ENCODE results near the gene C14orf132. TPM values are rescaled to one million over a fixed set of nuclear protein-coding genes. Genes with fewer than 3 reads are reported as not detected.

The C14orf132 gene
- total and polyA plus RNA-seq, 2 of the 4 experiments (the other 2 are of a cell fraction) = 6.3 to 13.5 TPM

- Histone ChIP-seq H3K36me3 (ENCODE audit: control insufficient read depth, insufficient read depth, low read length) (peaks cover 18% of the 10 kb centered on the region; the same call in 1 of the 2 replicates), H3K27ac (ENCODE audit: insufficient read depth, low read length) (no peak overlapping the region), H4K91ac (ENCODE audit: insufficient read depth, low read depth, low read length) (no peak overlapping the region), H3K23ac (ENCODE audit: low read depth, low read length) (no peak overlapping the region), H2AFZ (replicated peaks; ENCODE audit: low read length, poor library complexity) (no peak overlapping the region), H3K9me3 (ENCODE audit: control insufficient read depth, insufficient read depth, low read length) (no peaks in the 10 kb centered on the region), H3K4me1 (ENCODE audit: control insufficient read depth, insufficient read depth, low read length) (no peaks in the 10 kb centered on the region), H3K4me2 (ENCODE audit: low read depth, low read length) (no peak overlapping the region), H4K8ac (ENCODE audit: low read depth in 2 of 2, low read length in 2 of 2) (no peak overlapping the region), H2BK15ac (ENCODE audit: low read depth, low read length) (no peak overlapping the region), H3K18ac (ENCODE audit: low read depth, low read length) (no peak overlapping the region), H2BK20ac (ENCODE audit: low read depth, low read length) (no peak overlapping the region), H2BK5ac (ENCODE audit: low read depth, low read length, poor library complexity, severe bottlenecking) (no peak overlapping the region), H3K56ac (ENCODE audit: extremely low read depth, insufficient read depth, low read length) (no peak overlapping the region), H3K14ac (replicated peaks; ENCODE audit: low read depth, low read length) (no peak overlapping the region), H3K9ac (ENCODE audit: low read depth, low read length) (no peak overlapping the region), H3K27me3 (ENCODE audit: control insufficient read depth, insufficient read depth, low read length) (no peaks in the 10 kb centered on the region), H4K5ac (ENCODE audit: low read depth, low read length) (no peak overlapping the region), H3K79me1 (ENCODE audit: low read depth in 1 of 2, low read length in 2 of 2) (peaks cover 17 to 53% of the 10 kb centered on the region in 2 experiments), H3K4ac (ENCODE audit: low read depth, low read length) (no peak overlapping the region), H2BK120ac (ENCODE audit: low read depth, low read length) (no peak overlapping the region), H3K9me1 (ENCODE audit: insufficient read depth, low read length) (peaks cover 23% of the 10 kb centered on the region), H4K20me1 (ENCODE audit: insufficient read depth, low read length) (peaks cover 40% of the 10 kb centered on the region), H2AK9ac (replicated peaks; ENCODE audit: low read depth, low read length, poor library complexity) (no peak overlapping the region), H3K4me3 (ENCODE audit: insufficient read depth, low read depth, low read length) (no peak overlapping the region), H2AK5ac (ENCODE audit: low read depth, low read length) (no peak overlapping the region)
- ATAC-seq (ENCODE audit: low read depth) = no peak
- in situ Hi-C loops (cut with MboI; ENCODE audit: low sequenced_read_pairs) = no loop called here
- dilution Hi-C loops (cut with HindIII; ENCODE audit: low sequenced_read_pairs, unreplicated experiment) = no loop called here
- ChIA-PET CTCF (interaction anchor here (0.9 to 1.5 kb wide), 2 partner anchors 13 to 29 kb away, joined by 3 read pairs; no protein-coding TSS in a partner anchor), POLR2A (ENCODE audit: unreplicated experiment) (no interaction called here)
- TF ChIP-seq MAFK (IDR thresholded peaks at IDR 0.05; ENCODE audit: low read depth, low read length) (no peak), NFE2L2 (IDR thresholded peaks at IDR 0.05; ENCODE audit: low read depth, low read length) (no peak), RFX5 (IDR thresholded peaks at IDR 0.05; ENCODE audit: low read depth, low read length) (no peak), MAZ (IDR thresholded peaks at IDR 0.05; ENCODE audit: borderline replicate concordance, low read depth, low read length) (no peak), MXI1 (IDR thresholded peaks at IDR 0.05; ENCODE audit: borderline replicate concordance, low read depth, low read length) (no peak)
- TF ChIP-seq, protein P1, sequence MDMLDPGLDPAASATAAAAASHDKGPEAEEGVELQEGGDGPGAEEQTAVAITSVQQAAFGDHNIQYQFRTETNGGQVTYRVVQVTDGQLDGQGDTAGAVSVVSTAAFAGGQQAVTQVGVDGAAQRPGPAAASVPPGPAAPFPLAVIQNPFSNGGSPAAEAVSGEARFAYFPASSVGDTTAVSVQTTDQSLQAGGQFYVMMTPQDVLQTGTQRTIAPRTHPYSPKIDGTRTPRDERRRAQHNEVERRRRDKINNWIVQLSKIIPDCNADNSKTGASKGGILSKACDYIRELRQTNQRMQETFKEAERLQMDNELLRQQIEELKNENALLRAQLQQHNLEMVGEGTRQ (IDR thresholded peaks at IDR 0.05; ENCODE audit: low read depth, low read length) = no peak
- no CpG with 5 or more reads among the region's 4 CpGs for WGBS, 2 experiments (ENCODE audit: extremely low coverage in 2 of 2, insufficient read length in 1 of 2)
- intact Hi-C loops (cut with micrococcal nuclease) = no loop called here
- DNase-seq = no peak
- no TSS peak for BruUV-seq (replicated peaks)
These were observed 22.8 kb downstream of the C14orf132 start for GRCh38 chr14:96062010-96062409.
